ENCODE results near the gene SLC15A4. TPM values are rescaled to one million over a fixed set of nuclear protein-coding genes. Genes with fewer than 3 reads are reported as not detected.

Gene SLC15A4
- total and polyA plus RNA-seq, 2 of the 4 experiments (the other 2 are of a cell fraction) = 15.4 to 21.9 TPM

- TF ChIP-seq RCOR1 (IDR thresholded peaks at IDR 0.05; ENCODE audit: insufficient replicate concordance, low read length) = no peak
These were observed 7.7 kb downstream of the SLC15A4 start (continued) for GRCh38 chr12:128815779-128816642.

- H3K36me3 ChIP-seq (ENCODE audit: control insufficient read depth, insufficient read depth, low read length) = peaks cover 16% of the 10 kb centered on the region
- H2BK120ac ChIP-seq (ENCODE audit: low read depth, low read length) = no peak overlapping the region
- intact Hi-C loops (cut with micrococcal nuclease) = no loop called here
- H3K9me3 ChIP-seq (ENCODE audit: control insufficient read depth, insufficient read depth, low read length) = no peaks in the 10 kb centered on the region
- H4K8ac ChIP-seq (ENCODE audit: low read depth in 2 of 2, low read length in 2 of 2) = no peak overlapping the region
- H3K9ac ChIP-seq (ENCODE audit: low read depth, low read length) = no peak overlapping the region
- no peaks in the 10 kb centered on the region for H3K27me3 ChIP-seq (ENCODE audit: control insufficient read depth, insufficient read depth, low read length)
- H4K91ac ChIP-seq (ENCODE audit: insufficient read depth, low read depth, low read length) = no peak overlapping the region
- no peak overlapping the region for H3K23ac ChIP-seq (ENCODE audit: low read depth, low read length)
- no peak overlapping the region for H3K14ac ChIP-seq (replicated peaks; ENCODE audit: low read depth, low read length)
- dilution Hi-C loops (cut with HindIII; ENCODE audit: low sequenced_read_pairs, unreplicated experiment) = no loop called here
- no peak overlapping the region for H2BK15ac ChIP-seq (ENCODE audit: low read depth, low read length)
- POLR2A ChIA-PET (ENCODE audit: unreplicated experiment) = no interaction called here
- H3K27ac ChIP-seq (ENCODE audit: insufficient read depth, low read length) = no peak overlapping the region
- peaks cover 6% of the 10 kb centered on the region for H3K4me1 ChIP-seq (ENCODE audit: control insufficient read depth, insufficient read depth, low read length)
- H2AK9ac ChIP-seq (replicated peaks; ENCODE audit: low read depth, low read length, poor library complexity) = no peak overlapping the region
- no peak for ATAC-seq (ENCODE audit: low read depth)
- 100% methylated on average over 5 of the region's 25 CpGs; no CpG with 5 or more reads in 1 of the 2 experiments for WGBS, 2 experiments (ENCODE audit: extremely low coverage in 2 of 2, insufficient read length in 1 of 2)
- peaks cover 25 to 67% of the 10 kb centered on the region in 2 experiments for H3K79me1 ChIP-seq (ENCODE audit: low read depth in 1 of 2, low read length in 2 of 2)
- no peak overlapping the region for H2AK5ac ChIP-seq (ENCODE audit: low read depth, low read length)
- no peak overlapping the region for H3K56ac ChIP-seq (ENCODE audit: extremely low read depth, insufficient read depth, low read length)
- no peak overlapping the region for H2AFZ ChIP-seq (replicated peaks; ENCODE audit: low read length, poor library complexity)
- no peak overlapping the region for H3K18ac ChIP-seq (ENCODE audit: low read depth, low read length)
- in situ Hi-C loops (cut with MboI; ENCODE audit: low sequenced_read_pairs) = no loop called here
- H2BK5ac ChIP-seq (ENCODE audit: low read depth, low read length, poor library complexity, severe bottlenecking) = no peak overlapping the region
- no TSS peak for BruUV-seq (replicated peaks)
- no peak overlapping the region for H2BK20ac ChIP-seq (ENCODE audit: low read depth, low read length)
- H3K4me3 ChIP-seq (ENCODE audit: insufficient read depth, low read depth, low read length) = no peak overlapping the region
- no peak overlapping the region for H3K4me2 ChIP-seq (ENCODE audit: low read depth, low read length)
- no peak for DNase-seq
- H4K5ac ChIP-seq (ENCODE audit: low read depth, low read length) = no peak overlapping the region
- no peak overlapping the region for H3K4ac ChIP-seq (ENCODE audit: low read depth, low read length)
- CTCF ChIA-PET = no interaction called here
- peaks cover 7% of the 10 kb centered on the region for H3K9me1 ChIP-seq (ENCODE audit: insufficient read depth, low read length)
- peaks cover 37% of the 10 kb centered on the region for H4K20me1 ChIP-seq (ENCODE audit: insufficient read depth, low read length)
- TF ChIP-seq POLR2A (IDR thresholded peaks at IDR 0.05; ENCODE audit: low read depth, low read length) (no peak), MXI1 (IDR thresholded peaks at IDR 0.05; ENCODE audit: borderline replicate concordance, low read depth, low read length) (no peak), CHD1 (IDR thresholded peaks at IDR 0.05; ENCODE audit: low read depth, low read length) (no peak), CEBPB (IDR thresholded peaks at IDR 0.05; ENCODE audit: low read depth, low read length) (no peak), CTCF (conservative IDR thresholded peaks at IDR 0.05; ENCODE audit: low read depth, low read length) (no peak), ELK1 (IDR thresholded peaks at IDR 0.05; ENCODE audit: borderline replicate concordance, low read depth, low read length) (no peak), RAD21 (IDR thresholded peaks at IDR 0.05; ENCODE audit: low read length) (no peak), FOS (IDR thresholded peaks at IDR 0.05; ENCODE audit: low read depth, low read length) (no peak), NFE2L2 (IDR thresholded peaks at IDR 0.05; ENCODE audit: low read depth, low read length) (no peak), USF2 (IDR thresholded peaks at IDR 0.05; ENCODE audit: low read depth, low read length) (no peak)
These were observed 9.1 kb downstream of the SLC15A4 start for GRCh38 chr12:128814411-128815261.

All from IMR-90 (cell line).